CD14-positive monocyte (primary cell): ENCODE measurements around the gene KIAA0319L. TPM values are rescaled to one million over a fixed set of nuclear protein-coding genes. Genes with fewer than 3 reads are reported as not detected.
A peak's percentile ranks its signal among the peaks of the same experiment; 100 is the strongest.

ENCODE experiments used
- DNase-seq, 3 donors: peaks; one replicate each; pipeline ENCODE4 v3.0.0-alpha.2; 2011 to 2022
- H2AFZ ChIP-seq: 2 replicates; pipeline ENCODE4 v1.6.0; 2012; ENCODE audit warnings: mild to moderate bottlenecking, low read depth, low read length, inconsistent platforms; ENCODE audit not compliant: insufficient read depth, poor library complexity, severe bottlenecking
- H3K27ac ChIP-seq, 2 donors: 1 replicate in 1 of 2; 2 replicates in 1 of 2; pipeline ENCODE4 v1.5.1; 2012 to 2013; ENCODE audit warnings: low read length in 2 of 2, control low read depth in 1 of 2, inconsistent platforms in 1 of 2, low read depth in 1 of 2, mild to moderate bottlenecking in 1 of 2
- H3K27me3 ChIP-seq, 2 donors: one replicate each; pipeline versions ENCODE4 v1.6.0 to v1.6.1; 2011 to 2013; ENCODE audit warnings: low read length in 2 of 2; ENCODE audit not compliant: control insufficient read depth in 2 of 2, insufficient read depth in 2 of 2
- H3K36me3 ChIP-seq, 2 donors: replicated peaks in 1 of 2; 1 replicate in 1 of 2; 2 replicates in 1 of 2; pipeline versions ENCODE4 v1.5.1 to v1.6.1; 2012 to 2013; ENCODE audit warnings: low read length in 2 of 2, control low read depth in 1 of 2, inconsistent platforms in 1 of 2, mild to moderate bottlenecking in 1 of 2; ENCODE audit not compliant: insufficient read depth in 2 of 2, control insufficient read depth in 1 of 2
- H3K4me1 ChIP-seq, 2 donors: 1 replicate in 1 of 2; 2 replicates in 1 of 2; pipeline versions ENCODE4 v1.5.1 to v1.6.1; 2012 to 2013; ENCODE audit warnings: low read length in 2 of 2, control low read depth in 1 of 2, inconsistent platforms in 1 of 2, mild to moderate bottlenecking in 1 of 2, moderate library complexity in 1 of 2; ENCODE audit not compliant: insufficient read depth in 2 of 2, control insufficient read depth in 1 of 2
- H3K4me2 ChIP-seq: replicated peaks from 2 replicates; pipeline ENCODE3; 2012; ENCODE audit warnings: low read length, moderate library complexity, mild to moderate bottlenecking; ENCODE audit not compliant: poor library complexity, severe bottlenecking; ENCODE audit errors: extremely low read depth
- H3K4me3 ChIP-seq, 3 experiments: fragments of 200-600 bp in 1 of 3; sonication (generic) in 1 of 3; replicated peaks in 1 of 3; 1 replicate in 2 of 3; 2 replicates in 1 of 3; pipeline ENCODE4 v1.5.1; 2011 to 2013; ENCODE audit warnings: low read length in 3 of 3, mild to moderate bottlenecking in 3 of 3, control low read depth in 2 of 3, low read depth in 2 of 3, inconsistent platforms in 1 of 3, moderate library complexity in 1 of 3
- H3K79me2 ChIP-seq: 2 replicates; pipeline ENCODE4 v1.6.0; 2012; ENCODE audit warnings: mild to moderate bottlenecking, control low read depth, inconsistent platforms, low read length, moderate library complexity; ENCODE audit not compliant: insufficient read depth
- H3K9ac ChIP-seq: 2 replicates; pipeline ENCODE4 v1.6.0; 2017; ENCODE audit warnings: low read length, mild to moderate bottlenecking; ENCODE audit not compliant: insufficient read depth, poor library complexity, severe bottlenecking
- H3K9me3 ChIP-seq, 2 donors: replicated peaks in 1 of 2; 1 replicate in 1 of 2; 2 replicates in 1 of 2; pipeline versions ENCODE4 v1.5.1 to v1.6.1; 2012 to 2013; ENCODE audit warnings: low read length in 2 of 2, control low read depth in 1 of 2; ENCODE audit not compliant: control insufficient read depth in 1 of 2, insufficient read depth in 1 of 2
- H4K20me1 ChIP-seq: 2 replicates; pipeline ENCODE4 v1.6.0; 2012; ENCODE audit warnings: mild to moderate bottlenecking, low read length, control low read depth, moderate library complexity; ENCODE audit not compliant: insufficient read depth
- H3K27ac Mint-ChIP-seq, 7 donors: one replicate each; pipeline ENCODE4 v1.8.0; 2020; ENCODE audit warnings: mild to moderate bottlenecking in 7 of 7, mixed read lengths in 7 of 7, moderate library complexity in 6 of 7, inconsistent platforms in 2 of 7
- H3K27me3 Mint-ChIP-seq, 3 donors: one replicate each; pipeline ENCODE4 v1.8.0; 2021 to 2022; ENCODE audit warnings: low read depth in 3 of 3, mild to moderate bottlenecking in 3 of 3, mixed read lengths in 3 of 3, moderate library complexity in 3 of 3, inconsistent platforms in 1 of 3
- H3K36me3 Mint-ChIP-seq, 2 donors: one replicate each; pipeline ENCODE4 v1.8.0; 2020; ENCODE audit warnings: mixed read lengths in 2 of 2, inconsistent platforms in 1 of 2, mild to moderate bottlenecking in 1 of 2
- H3K4me1 Mint-ChIP-seq: one replicate; pipeline ENCODE4 v1.8.0; 2020; ENCODE audit warnings: mild to moderate bottlenecking, mixed read lengths
- H3K4me3 Mint-ChIP-seq, 2 donors: one replicate each; pipeline ENCODE4 v1.8.0; 2020; ENCODE audit warnings: mild to moderate bottlenecking in 2 of 2, mixed read lengths in 2 of 2, moderate library complexity in 1 of 2
- H3K9me3 Mint-ChIP-seq, 7 donors: one replicate each; pipeline ENCODE4 v1.8.0; 2020 to 2022; ENCODE audit warnings: mixed read lengths in 7 of 7, mild to moderate bottlenecking in 6 of 7, moderate library complexity in 6 of 7, inconsistent platforms in 2 of 7
- CTCF ChIP-seq: fragments of 200-600 bp; IDR thresholded peaks from one replicate; pipeline ENCODE4 v1.8.0; 2022; ENCODE audit warnings: antibody characterized with exemption, mild to moderate bottlenecking
- WGBS: methylation state at CpG from one replicate; pipeline ENCODE4 v1.1.5; 2013; ENCODE audit warnings: missing lambda C conversion rate; ENCODE audit not compliant: insufficient coverage; 5-methylcytosine and 5-hydroxymethylcytosine counted together
- intact Hi-C, 2 donors: fragments of 100-400 bp; cut with micrococcal nuclease; formaldehyde crosslinking; loops; one replicate each; pipeline versions ENCODE4 v1.15.0 to v1.15.1; 2023
- polyA plus RNA-seq, 3 donors: library from polyadenylated mRNA; depleted of rRNA in 1 of 3; unstranded in 2 of 3; stranded (reverse) in 1 of 3; fragments of 300-500 nt in 2 of 3; fragments of >200 nt in 1 of 3; fragmentation: Illumina TruSeq in 2 of 3; gene quantifications; 1 replicate in 2 of 3; 2 replicates in 1 of 3; pipeline ENCODE4 v1.2.3, GENCODE V29; 2012 to 2021

The KIAA0319L gene
- polyA plus RNA-seq, 3 donors = 20.6 to 75.3 (median 28.6) TPM

- H2AFZ ChIP-seq = no peak overlapping the region
- H3K4me1 ChIP-seq = peaks cover 71 to 73% of the 10 kb centered on the region in 2 donors
- no peaks in the 10 kb centered on the region for H4K20me1 ChIP-seq
- peaks cover 60% of the 10 kb centered on the region for H3K79me2 ChIP-seq
- H3K36me3 Mint-ChIP-seq = peaks cover 36 to 46% of the 10 kb centered on the region in 2 donors
- H3K4me3 Mint-ChIP-seq = no peak overlapping the region
- H3K27me3 ChIP-seq = no peaks in the 10 kb centered on the region
- H3K27me3 Mint-ChIP-seq = no peaks in the 10 kb centered on the region
- H3K4me2 ChIP-seq = peak overlapping the region; percentile 69
- H3K4me1 Mint-ChIP-seq = peaks cover 20% of the 10 kb centered on the region
- intact Hi-C loops = loop anchor here in 1 of 2 donors (10.0 kb wide), 1 partner anchor 99 kb away; no protein-coding TSS in a partner anchor
- no peaks in the 10 kb centered on the region for H3K9me3 Mint-ChIP-seq
- TF ChIP-seq CTCF = no peak
- DNase-seq = no peak
- no peaks in the 10 kb centered on the region for H3K9me3 ChIP-seq
- H3K4me3 ChIP-seq = peak overlapping the region in 1 of 3 experiments; percentile 73
- peak overlapping the region; percentile 11 to 92 for H3K27ac ChIP-seq
- H3K36me3 ChIP-seq = peaks cover 36 to 45% of the 10 kb centered on the region in 2 donors
- peak overlapping the region; percentile 15 for H3K9ac ChIP-seq
- peak overlapping the region in 5 of 7 donors; percentile 6 to 73 (median 38) for H3K27ac Mint-ChIP-seq
- WGBS = 90% methylated on average over 3 of the region's 5 CpGs
Observed at GRCh38 chr1:35443768-35444518, 113.3 kb downstream of the KIAA0319L start.

- Histone ChIP-seq H4K20me1 (no peaks in the 10 kb centered on the region), H3K9ac (peak overlapping the region; percentile 24), H3K36me3 (peaks cover 48 to 57% of the 10 kb centered on the region in 2 donors), H3K27ac (peak overlapping the region; percentile 60 to 72), H3K4me1 (peaks cover 59 to 60% of the 10 kb centered on the region in 2 donors), H3K4me3 (peak overlapping the region in 1 of 3 experiments; percentile 61), H3K79me2 (peaks cover 60% of the 10 kb centered on the region), H3K9me3 (no peaks in the 10 kb centered on the region), H3K4me2 (peak overlapping the region; percentile 72), H3K27me3 (no peaks in the 10 kb centered on the region), H2AFZ (peak overlapping the region; percentile 64)
- Mint-ChIP-seq H3K27me3 (no peaks in the 10 kb centered on the region), H3K36me3 (peaks cover 48 to 54% of the 10 kb centered on the region in 2 donors), H3K9me3 (no peaks in the 10 kb centered on the region), H3K4me3 (peak overlapping the region; percentile 73 to 90), H3K4me1 (peaks cover 23% of the 10 kb centered on the region), H3K27ac (peak overlapping the region; percentile 64 to 94 (median 88))
- peak in 1 of 3 donors; percentile 26 for DNase-seq
- WGBS = 8% methylated on average over 4 of the region's 4 CpGs
- intact Hi-C loops = loop anchor here in 1 of 2 donors (10.0 kb wide), 1 partner anchor 98 kb away; no protein-coding TSS in a partner anchor
- peak; percentile 15 for TF ChIP-seq CTCF
Observed at GRCh38 chr1:35442734-35443133, 114.5 kb downstream of the KIAA0319L start.
